BLaER1 (cell line): ENCODE results near the gene TSPAN3.

ENCODE experiments used
- H3K27ac ChIP-seq: shearing (Covaris generic); formaldehyde crosslinking; 2 replicates; pipeline ENCODE4 v1.8.1; 2022
- H3K27me3 ChIP-seq: shearing (Covaris generic); formaldehyde crosslinking; 2 replicates; pipeline ENCODE4 v1.8.1; 2022
- H3K36me3 ChIP-seq: shearing (Covaris generic); formaldehyde crosslinking; 2 replicates; pipeline ENCODE4 v1.8.1; 2022
- H3K4me1 ChIP-seq: shearing (Covaris generic); formaldehyde crosslinking; 2 replicates; pipeline ENCODE4 v1.8.1; 2022
- H3K4me2 ChIP-seq: shearing (Covaris generic); formaldehyde crosslinking; 2 replicates; pipeline ENCODE4 v1.8.1; 2022
- H3K4me3 ChIP-seq: shearing (Covaris generic); formaldehyde crosslinking; 2 replicates; pipeline ENCODE4 v1.8.1; 2022
- H3K9ac ChIP-seq: shearing (Covaris generic); formaldehyde crosslinking; 2 replicates; pipeline ENCODE4 v1.8.1; 2022
- H3K9me3 ChIP-seq: shearing (Covaris generic); formaldehyde crosslinking; 2 replicates; pipeline ENCODE4 v1.8.1; 2022
- H4K20me1 ChIP-seq: shearing (Covaris generic); formaldehyde crosslinking; 2 replicates; pipeline ENCODE4 v1.8.1; 2022
- Cebpa-rat ChIP-seq: shearing (Covaris generic); IDR thresholded peaks from 2 replicates; pipeline ENCODE4 v1.8.1; 2022

TSPAN3 gene

GRCh38 chr15:77044228-77045042, 26.5 kb downstream of the TSPAN3 start:
- H3K36me3 ChIP-seq, result peaks cover 70% of the 10 kb centered on the region
- no peaks in the 10 kb centered on the region for H3K27me3 ChIP-seq
- no peak overlapping the region; the same call in 1 of the 2 replicates for H3K4me2 ChIP-seq
- no peaks in the 10 kb centered on the region for H3K9me3 ChIP-seq
- H3K27ac ChIP-seq, result no peak overlapping the region
- peaks cover 45% of the 10 kb centered on the region; the same call in 1 of the 2 replicates for H4K20me1 ChIP-seq
- peaks cover 33% of the 10 kb centered on the region for H3K4me1 ChIP-seq
- TF ChIP-seq Cebpa-rat, result no peak
- H3K4me3 ChIP-seq, result no peak overlapping the region
- H3K9ac ChIP-seq, result no peak overlapping the region

- peaks cover 45% of the 10 kb centered on the region; the same call in 1 of the 2 replicates for H4K20me1 ChIP-seq
- no peaks in the 10 kb centered on the region for H3K27me3 ChIP-seq
- H3K9ac ChIP-seq, result no peak overlapping the region
- H3K4me1 ChIP-seq, result peaks cover 33% of the 10 kb centered on the region
- H3K36me3 ChIP-seq, result peaks cover 62% of the 10 kb centered on the region
- no peak overlapping the region for H3K4me2 ChIP-seq
- TF ChIP-seq Cebpa-rat, result no peak
- H3K9me3 ChIP-seq, result no peaks in the 10 kb centered on the region
- H3K4me3 ChIP-seq, result no peak overlapping the region
- H3K27ac ChIP-seq, result no peak overlapping the region
These were observed 27.7 kb downstream of the TSPAN3 start for GRCh38 chr15:77042955-77043920.

- no peak for TF ChIP-seq Cebpa-rat
- no peak overlapping the region for H3K4me2 ChIP-seq
- no peak overlapping the region for H3K4me3 ChIP-seq
- H3K36me3 ChIP-seq, result peaks cover 59% of the 10 kb centered on the region
- H3K27ac ChIP-seq, result no peak overlapping the region
- H3K4me1 ChIP-seq, result peaks cover 33% of the 10 kb centered on the region
- H4K20me1 ChIP-seq, result peaks cover 45% of the 10 kb centered on the region; the same call in 1 of the 2 replicates
- H3K27me3 ChIP-seq, result no peaks in the 10 kb centered on the region
- no peaks in the 10 kb centered on the region for H3K9me3 ChIP-seq
- H3K9ac ChIP-seq, result no peak overlapping the region
These were observed 28.5 kb downstream of the TSPAN3 start for GRCh38 chr15:77042245-77042919.

- H3K27ac ChIP-seq, result peak overlapping the region; percentile 42; the same call in 1 of the 2 replicates
- H3K9me3 ChIP-seq, result no peaks in the 10 kb centered on the region
- H3K36me3 ChIP-seq, result peaks cover 59% of the 10 kb centered on the region
- H3K27me3 ChIP-seq, result no peaks in the 10 kb centered on the region
- H3K9ac ChIP-seq, result peak overlapping the region; percentile 9; the same call in 1 of the 2 replicates
- no peak for TF ChIP-seq Cebpa-rat
- peak overlapping the region; percentile 66 for H3K4me2 ChIP-seq
- H3K4me1 ChIP-seq, result peaks cover 33% of the 10 kb centered on the region
- no peak overlapping the region for H3K4me3 ChIP-seq
- peaks cover 45% of the 10 kb centered on the region; the same call in 1 of the 2 replicates for H4K20me1 ChIP-seq
These were observed 30.2 kb downstream of the TSPAN3 start for GRCh38 chr15:77040673-77041072.

- TF ChIP-seq Cebpa-rat, result no peak
These were observed 31.1 kb downstream of the TSPAN3 start for GRCh38 chr15:77039848-77040247.

GRCh38 chr15:77039217-77039533, 31.7 kb downstream of the TSPAN3 start:
- no peak overlapping the region for H3K27ac ChIP-seq
- no peaks in the 10 kb centered on the region for H3K9me3 ChIP-seq
- no peak for TF ChIP-seq Cebpa-rat
- H3K36me3 ChIP-seq, result peaks cover 49% of the 10 kb centered on the region
- H3K27me3 ChIP-seq, result no peaks in the 10 kb centered on the region
- H3K9ac ChIP-seq, result no peak overlapping the region
- H3K4me1 ChIP-seq, result peaks cover 20% of the 10 kb centered on the region
- peaks cover 31% of the 10 kb centered on the region; the same call in 1 of the 2 replicates for H4K20me1 ChIP-seq
- no peak overlapping the region for H3K4me3 ChIP-seq
- H3K4me2 ChIP-seq, result no peak overlapping the region

More at GRCh38 chr15:77039848-77040247, 31.1 kb downstream of the TSPAN3 start:
- Histone ChIP-seq H3K4me3 (no peak overlapping the region), H3K27ac (no peak overlapping the region), H3K9me3 (no peaks in the 10 kb centered on the region), H4K20me1 (peaks cover 38% of the 10 kb centered on the region; the same call in 1 of the 2 replicates), H3K27me3 (no peaks in the 10 kb centered on the region), H3K4me1 (peaks cover 27% of the 10 kb centered on the region), H3K9ac (no peak overlapping the region), H3K36me3 (peaks cover 55% of the 10 kb centered on the region), H3K4me2 (no peak overlapping the region)

GRCh38 chr15:77038312-77039216, 32.3 kb downstream of the TSPAN3 start:
- no peak for TF ChIP-seq Cebpa-rat
- Histone ChIP-seq H3K27me3 (no peaks in the 10 kb centered on the region), H3K36me3 (peaks cover 43% of the 10 kb centered on the region), H3K4me2 (no peak overlapping the region), H3K4me3 (no peak overlapping the region), H3K9ac (no peak overlapping the region), H3K4me1 (peaks cover 18% of the 10 kb centered on the region), H3K9me3 (no peaks in the 10 kb centered on the region), H3K27ac (no peak overlapping the region), H4K20me1 (peaks cover 26% of the 10 kb centered on the region; the same call in 1 of the 2 replicates)

GRCh38 chr15:77037388-77038209, 33.3 kb downstream of the TSPAN3 start:
- Histone ChIP-seq H3K9ac (no peak overlapping the region), H3K4me1 (peaks cover 24% of the 10 kb centered on the region), H3K36me3 (peaks cover 33% of the 10 kb centered on the region), H4K20me1 (peaks cover 21% of the 10 kb centered on the region; the same call in 1 of the 2 replicates), H3K27me3 (no peaks in the 10 kb centered on the region), H3K4me3 (no peak overlapping the region), H3K9me3 (no peaks in the 10 kb centered on the region), H3K4me2 (no peak overlapping the region), H3K27ac (no peak overlapping the region)
- no peak for TF ChIP-seq Cebpa-rat
